Activated CD4-positive, alpha-beta T cell treated with anti-CD3 and anti-CD28 coated beads, Interleukin-2, amount 50 U/mL, for 48 hours (primary cell): ENCODE data around the gene RGS3.
A peak's percentile ranks its signal among the peaks of the same experiment; 100 is the strongest.
"Not testable (repeated sequence)": the region's sequence is repeated elsewhere in the genome, so short reads cannot be mapped to it uniquely, and the experiment has no call there.

Experiments
- DNase-seq, 2 experiments: peaks; one replicate each; pipeline ENCODE4 v3.0.0-alpha.2; 2020

The RGS3 gene

DNA sequence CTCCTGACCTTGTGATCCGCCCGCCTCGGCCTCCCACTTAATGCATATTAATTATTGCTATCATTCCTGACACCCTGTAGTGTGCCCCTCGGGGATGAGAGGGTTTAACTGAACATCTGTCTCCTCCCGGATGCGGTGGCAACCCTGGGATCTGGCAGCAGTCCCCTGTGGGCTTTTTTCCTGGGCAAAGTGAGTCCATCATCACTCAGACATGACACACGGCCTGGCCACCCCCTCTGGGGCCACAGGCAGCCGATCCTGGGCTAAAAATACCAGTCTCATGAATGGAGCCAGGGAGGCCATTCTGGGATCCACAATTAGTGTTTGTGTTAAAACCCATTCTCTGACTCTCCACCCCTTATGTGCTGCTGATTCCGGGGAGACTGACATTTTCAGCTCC is 161.2 kb downstream of the RGS3 start:
- DNase-seq = no peak

DNA sequence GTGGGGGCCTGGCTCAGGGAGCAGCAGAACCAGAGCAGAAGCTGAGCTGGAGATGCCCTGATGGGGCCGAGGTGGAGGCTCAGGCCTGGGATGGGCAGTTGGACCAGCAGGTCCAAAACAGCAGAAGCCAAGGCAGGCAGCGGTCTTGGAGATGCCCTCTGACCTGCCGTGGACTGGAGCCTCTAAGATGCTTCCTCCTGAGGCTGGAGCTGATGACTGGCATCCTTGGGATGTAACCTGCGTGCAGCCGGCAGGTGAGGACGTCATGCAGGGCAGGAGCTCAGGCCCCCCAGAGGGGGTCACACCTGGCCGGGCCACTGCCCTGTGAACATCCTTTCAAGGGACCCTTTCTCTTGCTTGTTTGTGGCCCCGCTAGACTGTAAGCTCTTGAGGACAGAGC is 162.0 kb downstream of the RGS3 start:
- no peak for DNase-seq

DNA sequence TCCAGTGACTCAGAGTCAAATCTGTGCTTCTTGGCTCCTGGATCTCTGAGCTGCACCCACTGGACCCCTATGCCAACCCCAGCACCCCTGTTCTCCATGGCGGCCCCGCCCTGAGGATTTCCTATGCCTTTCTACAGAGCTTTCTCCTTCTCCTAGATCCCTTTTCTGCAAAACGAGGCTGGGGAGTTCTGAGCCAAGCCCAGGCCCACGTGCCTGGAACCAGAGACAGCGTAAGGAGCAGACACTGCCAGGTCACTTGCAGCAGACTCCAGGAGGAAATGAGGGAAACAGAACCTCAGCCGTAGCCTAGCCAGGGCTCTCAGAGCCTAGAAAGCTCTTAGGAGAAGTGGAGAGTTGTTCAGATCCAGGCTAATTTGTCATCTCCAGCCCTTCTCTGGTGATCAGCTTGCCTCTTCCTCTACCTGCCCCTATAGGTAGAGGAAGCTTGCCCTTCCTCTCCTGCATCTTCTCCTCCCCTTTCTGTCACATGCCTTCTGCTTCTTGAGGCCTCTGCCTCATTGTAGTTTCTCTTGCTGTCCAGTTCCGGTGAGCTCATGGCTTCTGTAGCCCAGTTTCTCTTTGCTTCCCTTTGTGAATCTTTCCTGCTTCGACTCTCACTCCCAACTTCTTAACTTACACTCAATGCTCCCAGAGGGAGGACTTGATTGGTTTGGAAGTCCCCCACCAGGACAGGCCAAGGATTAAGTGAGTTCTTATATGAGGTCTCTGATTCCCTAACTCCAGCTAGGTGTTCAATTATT is 163.4 kb downstream of the RGS3 start:
- no peak for DNase-seq

DNA sequence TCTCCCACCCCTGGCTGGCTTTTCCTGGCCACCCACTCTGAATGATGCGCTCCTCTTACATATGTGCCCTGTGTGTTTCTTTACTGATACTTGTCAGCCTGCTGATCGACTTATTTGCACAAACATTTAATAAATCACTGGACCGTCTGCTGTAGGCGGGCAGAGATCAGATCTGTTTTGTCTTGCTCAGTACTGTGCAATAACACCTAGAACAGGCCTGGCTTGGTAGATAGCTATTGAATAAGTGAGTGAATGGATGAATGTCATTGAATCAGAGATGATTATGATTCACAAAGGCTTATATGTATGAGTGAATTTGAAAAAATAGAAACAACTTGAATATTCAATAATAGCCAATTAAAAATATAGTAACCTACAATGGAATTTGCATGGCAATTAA is 165.1 kb downstream of the RGS3 start:
- no peak for DNase-seq

DNA sequence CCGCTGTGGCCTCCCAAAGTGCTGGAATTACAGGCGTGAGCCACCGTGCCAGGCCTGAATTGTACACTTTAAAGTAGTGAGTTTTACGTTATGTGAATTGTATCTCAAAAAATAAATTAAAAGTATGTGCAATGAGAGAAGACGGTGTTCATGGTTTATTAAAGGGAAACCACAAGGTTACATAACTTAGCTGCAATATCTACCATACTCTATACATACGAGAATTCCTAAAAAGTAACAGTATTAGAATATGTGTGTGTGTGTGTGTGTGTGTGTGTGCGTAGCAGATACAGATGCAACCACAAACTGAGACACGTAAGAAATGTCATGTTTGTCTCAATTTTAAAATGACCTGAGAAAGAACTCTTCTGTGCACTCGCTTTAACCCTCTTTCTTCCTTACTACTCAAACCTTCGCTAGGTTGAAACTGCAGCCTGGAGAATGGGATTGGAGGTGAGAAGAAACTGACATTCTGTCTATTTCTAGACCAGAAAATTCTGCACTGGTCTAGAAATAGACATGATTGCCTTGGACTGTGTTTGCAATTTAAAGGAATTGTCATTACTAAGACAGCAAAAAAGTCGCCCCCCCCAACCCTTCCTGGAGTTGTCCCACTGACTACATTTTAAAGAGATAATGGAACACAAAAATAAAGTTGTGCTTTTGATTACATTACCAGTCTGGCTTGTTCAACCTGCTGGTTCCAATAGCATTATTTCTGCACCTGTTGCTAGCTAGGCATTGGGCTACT is 167.0 kb downstream of the RGS3 start:
- no peak for DNase-seq

DNA sequence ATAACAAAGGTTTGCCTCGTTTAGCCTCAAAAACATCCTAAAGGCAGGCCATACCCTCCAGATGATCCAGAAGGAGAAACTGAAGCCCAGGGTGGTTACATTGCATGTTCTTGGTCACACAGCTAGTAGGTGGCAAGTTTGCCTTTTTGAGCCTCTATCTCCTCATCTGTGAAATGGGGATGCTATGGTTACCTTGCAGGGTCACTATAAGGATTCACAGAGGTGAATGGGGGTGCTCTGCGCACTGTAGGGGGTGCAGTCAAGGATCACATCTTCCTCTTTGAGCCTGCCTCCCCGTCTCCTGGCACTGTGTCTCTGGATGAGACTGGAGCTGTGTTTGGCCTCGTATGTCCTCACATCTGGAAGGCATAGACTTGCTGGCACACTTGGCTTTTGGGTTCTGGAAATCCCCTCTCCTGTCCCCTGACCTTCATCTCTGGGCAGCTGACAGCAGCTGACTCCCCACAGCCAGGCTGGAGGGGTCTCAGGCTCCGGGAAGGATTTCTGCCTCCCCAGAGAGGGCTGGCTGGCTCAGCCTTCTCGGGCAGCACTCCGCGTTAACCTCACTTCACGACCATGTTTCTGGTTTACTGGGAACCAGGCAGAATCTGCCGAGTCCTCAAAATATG is 167.7 kb downstream of the RGS3 start:
- DNase-seq = no peak

DNA sequence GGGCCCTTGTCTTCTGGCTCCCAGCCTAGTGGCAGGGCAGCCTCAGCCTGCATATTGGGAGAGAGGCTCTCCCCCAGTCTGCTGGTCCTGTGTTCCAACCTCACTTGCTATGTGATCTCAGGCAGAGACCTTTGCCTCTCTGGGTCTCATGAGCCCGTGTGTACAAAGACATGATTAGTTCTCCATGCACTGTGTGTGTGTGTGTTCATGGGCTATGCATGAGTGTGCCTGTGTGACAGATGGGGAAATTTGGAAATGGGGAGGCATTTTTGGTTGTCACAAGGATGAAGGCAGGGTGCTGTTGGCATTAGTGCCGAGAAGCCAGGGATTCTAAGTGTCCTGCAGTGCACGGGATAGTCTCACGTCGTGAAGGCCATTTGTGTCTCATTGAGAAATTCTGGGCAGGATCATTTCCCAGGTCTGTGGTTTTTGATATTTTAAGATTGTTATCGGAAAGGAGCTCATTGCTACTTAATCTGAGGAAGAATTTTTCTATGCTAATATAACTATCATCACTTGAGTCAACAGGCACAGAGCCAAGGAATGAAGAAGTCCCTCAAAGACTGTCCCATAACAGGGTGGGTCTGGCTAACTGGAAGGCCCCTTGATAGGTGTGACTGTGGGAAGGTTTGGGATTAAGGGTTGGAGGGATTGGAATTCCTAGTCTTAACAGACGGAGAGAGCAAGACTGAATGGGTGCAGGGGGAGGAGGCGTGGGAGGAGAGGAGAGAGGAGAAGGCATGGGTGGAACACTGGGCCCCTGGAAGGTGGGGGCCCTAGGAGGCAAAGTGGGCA is 168.5 kb downstream of the RGS3 start:
- DNase-seq = no peak

DNA sequence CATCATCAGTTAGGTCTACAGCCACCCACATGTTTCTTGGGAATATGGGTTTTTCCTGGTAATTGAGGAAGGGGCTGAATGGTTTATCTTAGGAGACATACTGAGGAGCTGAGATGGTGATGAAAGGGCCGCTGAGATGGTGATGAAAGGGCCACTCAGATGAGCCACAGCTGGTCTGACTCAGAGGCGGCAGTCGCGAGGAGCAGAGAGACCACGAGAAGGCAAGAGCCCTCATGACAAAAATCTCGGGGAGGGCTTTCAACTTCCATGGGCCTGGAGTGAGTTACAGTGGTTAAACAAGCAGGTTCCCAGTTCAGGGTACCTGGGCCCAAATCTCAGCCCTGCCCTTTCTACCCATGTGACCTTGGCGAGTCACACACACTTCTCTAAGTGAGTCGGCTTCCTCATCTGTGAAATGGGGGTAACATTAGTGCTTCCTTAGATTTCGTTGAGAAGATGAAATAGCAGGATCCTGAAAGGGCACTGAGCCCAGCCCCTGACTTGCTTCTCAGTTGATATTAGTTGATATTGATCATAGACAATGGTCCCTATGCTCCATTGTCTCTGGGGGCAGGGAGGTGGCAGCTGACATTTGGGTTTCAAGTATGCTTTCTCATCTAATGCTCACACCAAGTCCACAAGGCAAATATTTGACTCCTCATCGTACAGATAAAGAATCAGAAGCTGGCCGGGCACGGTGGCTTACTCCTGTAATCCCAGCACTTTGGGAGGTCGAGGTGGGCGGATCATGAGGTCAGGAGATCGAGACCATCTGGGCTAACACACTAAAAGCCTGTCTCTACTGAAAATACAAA is 169.5 kb downstream of the RGS3 start:
- peak in 1 of 2 experiments; percentile 32 for DNase-seq

DNA sequence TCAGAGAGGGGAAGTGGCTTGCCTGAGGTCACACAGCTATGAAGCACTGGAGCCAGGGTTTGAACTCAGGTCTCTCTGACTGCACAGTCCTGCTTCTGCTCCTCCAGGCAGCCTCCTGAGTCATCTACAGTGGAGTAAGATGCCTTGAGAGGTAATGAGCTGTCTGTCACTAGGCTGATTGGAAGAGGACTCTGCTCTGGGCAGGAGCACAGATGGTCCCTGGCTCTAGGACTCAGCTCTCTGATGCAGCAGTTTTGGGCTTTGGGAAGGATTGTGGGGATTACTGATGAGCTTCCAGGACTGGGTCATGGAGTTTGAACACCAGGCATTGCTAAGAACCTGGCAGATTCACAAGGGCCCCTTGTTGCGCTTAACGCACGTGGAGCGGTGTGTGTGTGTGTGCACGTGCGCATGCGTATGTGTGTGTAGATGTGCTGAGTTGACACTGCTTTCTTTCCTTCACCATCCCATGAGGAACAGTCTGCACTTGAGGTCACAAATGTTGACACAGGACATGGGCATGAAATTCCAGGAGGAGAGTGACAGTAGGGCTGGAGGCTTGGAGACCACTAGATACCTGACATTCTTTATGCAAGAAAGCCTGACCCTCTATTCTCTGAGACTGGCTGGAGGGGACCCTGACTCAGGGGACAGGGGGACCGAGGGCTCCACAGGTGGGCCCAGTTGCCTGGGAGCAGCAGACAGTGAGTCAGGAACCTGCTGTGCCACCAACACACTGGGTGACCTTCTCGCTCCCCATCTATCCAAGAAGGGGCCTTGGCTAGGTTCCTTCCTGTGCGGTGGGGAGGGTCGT is 170.5 kb downstream of the RGS3 start:
- DNase-seq = no peak

DNA sequence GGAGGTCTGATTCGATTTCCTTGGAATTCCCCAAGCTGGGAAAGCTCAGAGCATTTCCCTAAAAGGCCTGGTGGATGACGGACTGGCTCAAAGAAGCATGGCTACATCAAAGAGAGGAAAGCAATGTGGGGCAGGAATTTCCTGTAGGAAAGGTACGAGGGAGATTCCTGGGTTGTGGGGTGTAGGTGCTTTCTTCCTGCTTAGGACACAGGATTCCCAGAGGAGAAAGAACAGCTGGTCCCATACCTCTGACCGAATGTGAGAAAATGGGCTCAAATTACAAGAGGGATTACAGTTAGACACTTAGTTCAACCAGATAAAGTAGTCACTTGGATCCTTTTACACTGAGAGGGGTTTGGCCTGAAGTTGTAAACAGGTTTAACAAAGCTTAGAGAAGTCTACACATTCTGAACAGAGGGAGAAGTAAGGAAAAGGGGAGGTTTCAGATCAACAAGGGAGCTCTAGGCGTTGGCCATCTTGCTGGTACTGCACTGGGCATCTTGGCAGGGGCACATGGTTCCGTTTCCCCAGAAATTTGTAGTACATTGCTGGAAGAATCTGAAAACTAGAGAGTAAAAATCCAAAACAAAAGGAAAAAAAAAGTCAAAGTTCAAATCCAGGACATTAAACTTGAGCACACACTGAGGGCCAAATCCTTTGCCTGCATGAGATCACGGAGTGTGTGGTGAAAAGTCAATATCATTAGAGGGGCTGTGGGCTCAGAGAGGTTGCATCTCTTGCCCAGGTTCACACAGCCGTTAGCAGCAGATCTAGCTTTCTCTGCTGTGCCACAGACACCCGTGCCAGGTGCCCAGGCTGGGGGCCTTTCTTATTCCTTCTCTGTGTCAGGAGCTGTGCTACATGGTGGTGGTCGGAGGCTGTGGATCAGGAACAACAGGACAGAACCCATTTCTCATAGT is 171.3 kb downstream of the RGS3 start:
- DNase-seq = no peak

DNA sequence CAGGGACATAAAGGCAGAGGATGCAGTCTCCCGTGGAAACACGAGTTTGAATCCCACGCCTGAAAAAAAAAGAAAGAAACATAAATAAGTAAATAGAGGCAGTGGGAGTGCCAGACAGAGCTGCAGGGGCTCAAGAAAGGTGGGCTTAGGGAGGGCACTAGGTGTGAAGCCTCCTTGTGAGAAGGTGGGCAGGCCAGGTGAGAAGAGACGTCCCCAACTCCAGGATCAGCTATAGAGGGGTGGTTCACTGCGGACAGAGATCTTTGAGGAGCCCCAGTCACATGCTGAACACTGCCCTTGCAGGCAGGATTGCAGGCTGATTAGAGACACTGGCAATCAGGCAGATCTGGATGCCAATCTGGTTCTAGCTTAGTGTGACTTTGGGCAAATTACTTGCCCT is 172.1 kb downstream of the RGS3 start:
- DNase-seq = no peak

DNA sequence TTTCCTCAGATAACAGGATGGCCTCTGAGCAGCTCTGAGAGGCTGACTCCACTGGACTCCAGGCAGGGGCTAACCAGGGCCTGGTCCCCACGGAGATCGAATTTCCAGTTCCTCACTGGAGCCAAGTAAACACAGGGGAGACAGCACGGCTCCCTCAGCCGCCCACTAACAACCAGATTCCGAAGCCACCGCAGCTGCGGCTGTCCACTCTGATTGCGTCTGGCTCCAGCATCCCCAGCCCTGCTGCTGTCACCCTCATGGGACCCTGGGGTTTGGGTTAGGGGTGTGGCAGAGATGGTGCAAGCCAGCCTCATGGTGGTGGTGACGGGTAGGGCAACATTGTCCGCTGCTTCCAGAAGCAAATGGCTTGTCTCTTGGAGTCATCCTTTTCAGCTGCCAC is 172.6 kb downstream of the RGS3 start:
- no peak for DNase-seq

DNA sequence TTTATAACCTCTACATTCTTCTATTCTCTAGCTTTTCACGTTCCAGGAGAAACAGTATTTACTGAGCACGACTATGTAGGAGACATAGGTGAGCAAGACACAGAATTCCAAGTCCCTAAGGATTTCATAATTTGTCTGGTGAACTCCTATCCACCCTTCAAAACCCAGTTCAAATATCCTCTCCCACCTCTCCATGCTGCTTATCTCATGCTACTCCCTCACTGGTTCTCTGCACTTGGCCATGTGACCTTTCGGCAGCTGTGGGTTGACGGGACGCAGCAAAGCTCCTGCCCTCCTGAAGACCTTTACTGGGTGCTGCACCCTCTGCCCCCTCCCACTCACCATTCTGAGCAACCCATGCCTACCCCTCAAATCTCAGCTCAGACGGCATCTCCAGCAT is 173.2 kb downstream of the RGS3 start:
- DNase-seq = no peak

DNA sequence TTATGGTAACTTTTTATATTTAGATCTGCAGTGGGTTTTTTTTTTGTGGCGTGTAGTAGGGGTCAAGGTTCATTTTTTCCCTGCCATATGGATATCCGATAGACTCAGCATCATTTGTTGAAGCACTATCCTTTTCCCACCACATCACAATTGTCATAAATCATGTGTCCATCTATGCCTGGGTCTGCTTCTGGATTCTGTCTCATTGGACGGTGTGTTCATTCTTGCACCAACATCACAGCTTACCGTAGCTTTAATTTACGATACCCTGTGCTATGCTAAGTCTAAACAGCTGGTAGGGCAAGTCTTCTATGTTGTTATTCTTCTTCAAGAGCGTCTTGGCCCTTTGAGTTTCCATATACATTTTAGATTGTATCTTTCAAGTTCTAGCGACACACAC is 175.0 kb downstream of the RGS3 start:
- DNase-seq = no peak

DNA sequence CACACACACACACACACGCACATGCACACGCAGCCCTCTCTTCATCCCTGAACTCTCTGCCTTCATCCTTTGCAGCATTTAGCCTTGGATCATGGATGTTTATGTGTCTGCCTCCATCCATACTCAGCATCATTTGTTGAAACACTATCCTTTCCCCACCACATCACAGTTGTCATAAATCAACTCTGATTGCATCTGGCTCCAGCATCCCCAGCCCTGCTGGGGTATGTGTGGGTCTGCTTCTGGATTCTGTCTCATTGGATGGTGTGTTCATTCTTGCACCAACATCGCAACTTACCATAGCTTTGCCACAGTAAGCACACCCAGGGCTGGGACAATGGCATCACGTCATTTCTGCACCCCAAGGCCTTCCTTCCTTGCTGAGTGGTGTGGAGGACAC is 175.4 kb downstream of the RGS3 start:
- no peak for DNase-seq

DNA sequence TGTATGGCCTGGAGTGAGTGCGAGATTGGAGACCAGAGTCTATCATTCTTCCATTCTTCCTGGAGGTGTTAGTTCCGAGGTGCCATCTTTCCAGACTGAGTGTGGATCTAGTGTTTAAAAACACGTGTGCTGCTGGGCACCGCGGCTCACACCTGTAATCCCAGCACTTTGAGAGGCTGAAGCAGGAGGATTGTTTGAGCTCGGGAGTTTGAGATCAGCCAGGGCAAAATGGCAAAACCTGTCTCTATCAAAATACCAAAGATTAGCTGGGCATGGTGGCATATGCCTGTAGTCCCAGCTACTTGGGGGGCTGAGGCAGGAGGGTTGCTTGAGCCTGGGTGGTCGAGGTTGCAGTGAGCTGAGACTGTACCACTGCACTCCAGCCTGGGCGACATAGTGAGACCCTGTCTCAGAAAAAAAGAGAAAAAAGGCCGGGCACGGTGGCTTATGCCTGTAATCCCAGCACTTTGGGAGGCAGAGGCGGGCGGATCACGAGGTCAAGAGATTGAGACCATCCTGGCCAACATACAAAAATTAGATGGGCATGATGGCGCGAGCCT is 176.0 kb downstream of the RGS3 start:
- not testable (repeated sequence) for DNase-seq

DNA sequence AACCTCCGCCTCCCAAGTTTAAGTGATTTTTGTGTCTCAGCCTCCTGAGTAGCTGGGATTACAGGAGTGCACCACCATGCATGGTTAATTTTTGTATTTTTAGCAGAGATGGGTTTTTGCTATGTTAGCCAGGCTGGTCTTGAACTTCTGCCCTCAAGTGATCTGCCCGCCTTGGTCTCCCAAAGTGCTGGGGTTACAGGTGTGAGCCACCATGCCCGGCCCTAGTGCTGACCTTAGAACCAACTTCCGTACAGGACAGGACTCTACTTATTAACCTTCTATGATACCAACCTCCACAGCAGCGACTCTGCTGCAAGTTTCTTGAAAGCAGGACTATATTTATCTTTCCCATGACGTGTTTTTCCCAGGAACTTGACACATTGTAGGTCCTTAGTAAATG is 176.9 kb downstream of the RGS3 start:
- DNase-seq = no peak

DNA sequence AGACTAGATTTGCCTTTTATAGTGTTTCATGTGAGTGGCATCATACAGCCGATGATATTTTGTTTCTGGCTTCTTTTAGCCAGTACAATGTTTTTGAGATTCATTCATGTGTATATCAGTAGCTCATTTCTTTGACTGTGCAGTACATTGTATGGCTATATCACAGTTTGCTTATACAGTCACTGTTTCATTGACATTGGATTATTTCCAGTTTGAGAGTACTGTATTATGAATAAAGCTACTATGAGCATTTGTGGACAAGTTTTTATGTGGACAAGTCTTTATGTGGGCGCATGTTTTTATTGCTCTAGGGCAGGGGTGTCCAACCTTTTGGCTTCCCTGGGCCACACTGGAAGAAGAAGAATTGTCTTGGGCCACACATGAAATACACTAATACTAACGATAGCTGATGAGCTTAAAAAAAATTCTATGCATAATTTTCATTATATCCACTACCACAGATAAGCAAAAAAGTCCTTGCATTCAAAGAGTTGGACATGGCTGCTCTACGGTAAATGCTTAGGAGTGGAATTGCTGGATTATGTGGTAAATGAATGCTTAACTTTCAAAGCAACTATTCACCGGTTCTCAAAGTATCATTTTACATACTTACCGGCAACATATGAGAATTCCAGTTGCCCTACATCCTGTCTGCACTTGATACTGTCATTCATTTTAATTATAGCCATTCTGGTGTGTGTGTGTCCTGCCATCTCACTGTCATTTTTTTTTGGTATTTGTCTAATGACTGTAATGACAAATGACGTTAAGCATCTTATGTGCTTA is 177.8 kb downstream of the RGS3 start:
- no peak for DNase-seq

DNA sequence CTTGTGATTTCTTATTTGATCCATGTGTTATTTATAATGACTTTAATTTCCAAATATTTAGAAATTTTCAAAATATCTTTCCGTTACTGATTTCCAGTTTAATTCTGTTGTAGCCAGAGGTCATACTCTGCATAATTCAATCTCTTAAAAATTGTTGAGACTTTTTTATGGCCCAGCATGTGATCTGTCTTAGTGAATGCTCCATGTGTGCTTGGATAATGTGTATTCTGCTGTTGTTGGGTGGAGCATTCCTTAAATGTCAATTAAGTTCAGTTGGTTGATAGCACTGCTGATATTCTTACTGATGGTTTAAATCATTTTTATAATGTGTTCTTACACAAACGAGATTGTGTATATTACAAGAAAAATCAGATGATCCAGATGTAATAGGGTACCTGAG is 180.8 kb downstream of the RGS3 start:
- no peak for DNase-seq
